Activated naive CD4-positive, alpha-beta T cell treated with anti-CD3 and anti-CD28 coated beads for 36 hours (primary cell): ENCODE results near the gene CFAP100. TPM values are rescaled to one million over a fixed set of nuclear protein-coding genes. Genes with fewer than 3 reads are reported as not detected.

ENCODE experiments used
- CTCF ChIA-PET: fragments of 350-600 bp; sonication (Branson Sonifier 250); formaldehyde crosslinking; loops from one replicate; lab custom pipeline; 2021; ENCODE audit warnings: antibody characterized with exemption; lab: Charles Lee
- DNase-seq: peaks from one replicate; pipeline ENCODE4 v3.0.0-alpha.2; 2020
- H3K27ac Mint-ChIP-seq: one replicate; pipeline ENCODE4 v1.8.0; 2021; ENCODE audit warnings: mild to moderate bottlenecking, mixed read lengths
- H3K27me3 Mint-ChIP-seq: one replicate; pipeline ENCODE4 v1.8.0; 2021; ENCODE audit warnings: low read depth, mixed read lengths
- H3K36me3 Mint-ChIP-seq: one replicate; pipeline ENCODE4 v1.8.0; 2021; ENCODE audit warnings: low read depth, mixed read lengths
- H3K4me1 Mint-ChIP-seq: one replicate; pipeline ENCODE4 v1.8.0; 2021; ENCODE audit warnings: low read depth, mixed read lengths
- H3K4me3 Mint-ChIP-seq: one replicate; pipeline ENCODE4 v1.8.0; 2021; ENCODE audit warnings: mild to moderate bottlenecking, moderate library complexity, mixed read lengths
- H3K9me3 Mint-ChIP-seq: one replicate; pipeline ENCODE4 v1.8.0; 2021; ENCODE audit warnings: mixed read lengths
- intact Hi-C: fragments of 100-400 bp; cut with micrococcal nuclease; formaldehyde crosslinking; loops from one replicate; pipeline ENCODE4 v1.15.1; 2023
- total RNA-seq, 2 experiments: library from RNA; stranded (reverse); gene quantifications; one replicate each; pipeline ENCODE4 v1.2.3, GENCODE V29; 2021

Gene CFAP100
- not detected for total RNA-seq

DNA sequence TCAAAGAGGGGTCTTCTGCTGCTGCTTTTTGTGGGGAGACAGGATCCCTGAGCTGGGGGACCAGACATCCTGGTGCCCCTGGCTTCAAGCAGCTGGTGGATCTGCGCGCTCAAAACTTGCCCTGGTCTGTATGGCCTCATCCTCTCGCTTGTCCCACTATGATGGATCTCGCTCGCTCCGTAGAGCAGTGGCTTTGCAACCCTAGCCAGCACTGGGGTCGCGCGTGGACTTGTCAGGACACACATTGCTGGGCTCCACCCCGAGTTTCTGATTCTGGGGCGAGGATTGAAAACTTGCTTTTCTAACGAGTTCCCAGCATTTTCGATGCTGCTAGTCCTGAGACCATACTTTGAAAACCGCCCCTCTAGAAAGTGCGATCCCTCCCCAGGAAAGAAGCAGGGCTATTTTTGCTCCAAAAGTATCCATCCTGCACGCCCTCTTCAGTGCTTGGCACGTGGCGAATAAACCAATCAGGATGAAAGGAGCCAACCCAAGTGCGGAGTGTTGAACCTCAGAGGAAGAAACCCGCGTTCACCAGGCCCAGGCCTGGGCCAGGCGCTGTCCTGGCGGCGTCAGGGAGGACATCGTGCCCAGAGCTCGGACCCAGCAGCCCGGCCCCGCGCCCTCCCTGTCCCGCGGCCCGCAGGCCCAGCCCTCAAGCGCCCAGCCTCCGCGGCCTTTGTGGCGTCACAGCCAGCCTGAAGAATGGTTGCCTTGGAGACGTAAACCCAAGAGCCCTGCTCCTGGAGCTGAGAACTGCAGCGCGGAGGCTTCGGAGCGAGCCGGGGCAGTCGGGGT is at the start of gene CFAP100:
CFAP100 (plus strand) TSS at position 731 of the 798 bp plus-strand sequence. CDS start 1,092 bp downstream, outside the sequence.
- peaks cover 3% of the 10 kb centered on the region for H3K4me1 Mint-ChIP-seq
- no peak within 1 kb of the TSS for H3K4me3 Mint-ChIP-seq
- DNase-seq: no peak
- intact Hi-C loops: no loop called here
- no peaks in the 10 kb centered on the region for H3K36me3 Mint-ChIP-seq
- CTCF ChIA-PET: no interaction called here
- no peaks in the 10 kb centered on the region for H3K9me3 Mint-ChIP-seq
- H3K27me3 Mint-ChIP-seq: peaks cover 46% of the 10 kb centered on the region
- no peak within 1 kb of the TSS for H3K27ac Mint-ChIP-seq

DNA sequence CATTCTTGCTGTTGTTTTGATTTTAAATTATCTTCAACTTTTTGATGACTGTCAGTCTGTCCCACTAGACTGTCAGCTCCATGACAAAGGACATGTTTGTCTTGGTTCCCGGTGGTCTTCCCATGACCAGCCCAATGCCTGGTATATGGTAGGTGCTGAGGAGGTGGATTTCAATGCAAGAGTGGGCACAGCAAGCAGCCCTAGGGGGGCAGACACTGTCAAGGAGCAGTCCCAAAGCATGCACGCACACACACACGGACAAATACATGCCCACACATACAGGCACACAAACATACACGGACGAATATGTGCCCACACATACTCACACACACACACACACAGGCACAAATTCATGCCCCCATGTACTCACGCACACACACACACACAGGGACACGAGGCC is 49.5 kb upstream of the CFAP100 start:
- CTCF ChIA-PET: no interaction called here
- no peaks in the 10 kb centered on the region for H3K36me3 Mint-ChIP-seq
- H3K27ac Mint-ChIP-seq: no peak overlapping the region
- H3K9me3 Mint-ChIP-seq: no peaks in the 10 kb centered on the region
- no peak overlapping the region for H3K4me3 Mint-ChIP-seq
- DNase-seq: no peak
- intact Hi-C loops: no loop called here
- H3K4me1 Mint-ChIP-seq: no peaks in the 10 kb centered on the region
- no peaks in the 10 kb centered on the region for H3K27me3 Mint-ChIP-seq

DNA sequence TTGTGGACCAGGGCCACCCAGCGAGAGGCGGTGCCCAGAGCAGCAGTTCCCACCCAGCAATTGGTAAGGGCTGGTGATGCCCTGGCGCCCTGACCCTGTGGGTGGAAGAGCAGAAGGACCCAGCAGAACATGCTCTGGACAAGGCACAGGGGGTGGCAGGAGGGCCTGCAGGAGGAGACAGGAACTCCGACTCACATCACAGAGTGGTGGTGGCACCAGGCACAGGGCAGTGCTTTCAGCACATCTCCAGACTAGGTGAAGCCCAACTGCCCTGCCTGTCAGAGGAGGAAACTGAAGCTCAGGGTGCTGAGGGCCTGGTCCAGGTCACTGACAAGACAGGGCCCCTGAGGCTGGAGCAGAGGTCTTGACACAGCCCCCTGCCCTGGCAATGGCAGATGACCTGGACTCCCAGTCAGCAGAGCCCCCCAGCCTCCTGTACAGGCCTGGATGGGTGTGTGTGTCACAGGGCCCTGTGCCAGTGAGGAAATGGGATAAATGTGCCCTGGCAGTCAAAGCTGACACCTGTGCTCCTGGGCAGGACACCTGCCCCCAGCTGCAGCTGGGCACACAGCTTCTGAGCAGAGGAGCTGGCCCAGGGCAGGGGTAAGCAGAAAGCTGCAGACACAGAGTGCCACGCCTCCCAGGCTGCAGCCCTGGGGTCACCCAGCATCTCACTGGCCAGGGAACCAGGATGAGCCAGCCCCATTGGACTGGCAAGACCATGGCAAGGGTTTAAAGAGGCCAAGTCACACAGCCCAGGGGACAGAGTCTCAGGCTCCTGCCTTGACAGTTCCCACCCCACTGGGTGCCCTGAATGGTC is 48.9 kb upstream of the CFAP100 start:
- H3K36me3 Mint-ChIP-seq: no peaks in the 10 kb centered on the region
- intact Hi-C loops: no loop called here
- H3K9me3 Mint-ChIP-seq: no peaks in the 10 kb centered on the region
- CTCF ChIA-PET: no interaction called here
- no peaks in the 10 kb centered on the region for H3K27me3 Mint-ChIP-seq
- no peak for DNase-seq
- H3K4me1 Mint-ChIP-seq: no peaks in the 10 kb centered on the region
- H3K4me3 Mint-ChIP-seq: no peak overlapping the region
- no peak overlapping the region for H3K27ac Mint-ChIP-seq

DNA sequence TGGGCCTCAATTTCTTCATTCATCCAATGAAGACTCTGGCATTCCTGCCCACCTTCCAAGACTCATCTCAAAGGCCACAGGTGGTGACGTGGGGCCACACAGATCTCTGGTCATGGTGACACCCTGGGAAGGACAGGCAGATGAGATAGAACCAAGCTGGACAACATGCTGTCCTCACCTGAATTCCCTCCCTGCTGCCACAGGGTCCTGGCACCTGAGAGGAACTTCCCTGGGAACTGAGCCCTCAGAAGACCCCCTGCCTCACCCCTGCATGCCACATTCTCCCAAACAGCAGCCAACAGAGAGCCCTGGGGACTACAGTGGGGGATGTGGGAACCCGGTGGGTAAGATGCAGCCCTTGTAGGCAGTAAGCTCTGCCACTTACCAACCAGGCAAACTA is 48.2 kb upstream of the CFAP100 start:
- H3K4me3 Mint-ChIP-seq: no peak overlapping the region
- H3K27me3 Mint-ChIP-seq: no peaks in the 10 kb centered on the region
- intact Hi-C loops: no loop called here
- no peaks in the 10 kb centered on the region for H3K9me3 Mint-ChIP-seq
- CTCF ChIA-PET: no interaction called here
- no peaks in the 10 kb centered on the region for H3K4me1 Mint-ChIP-seq
- no peak overlapping the region for H3K27ac Mint-ChIP-seq
- H3K36me3 Mint-ChIP-seq: no peaks in the 10 kb centered on the region
- no peak for DNase-seq

DNA sequence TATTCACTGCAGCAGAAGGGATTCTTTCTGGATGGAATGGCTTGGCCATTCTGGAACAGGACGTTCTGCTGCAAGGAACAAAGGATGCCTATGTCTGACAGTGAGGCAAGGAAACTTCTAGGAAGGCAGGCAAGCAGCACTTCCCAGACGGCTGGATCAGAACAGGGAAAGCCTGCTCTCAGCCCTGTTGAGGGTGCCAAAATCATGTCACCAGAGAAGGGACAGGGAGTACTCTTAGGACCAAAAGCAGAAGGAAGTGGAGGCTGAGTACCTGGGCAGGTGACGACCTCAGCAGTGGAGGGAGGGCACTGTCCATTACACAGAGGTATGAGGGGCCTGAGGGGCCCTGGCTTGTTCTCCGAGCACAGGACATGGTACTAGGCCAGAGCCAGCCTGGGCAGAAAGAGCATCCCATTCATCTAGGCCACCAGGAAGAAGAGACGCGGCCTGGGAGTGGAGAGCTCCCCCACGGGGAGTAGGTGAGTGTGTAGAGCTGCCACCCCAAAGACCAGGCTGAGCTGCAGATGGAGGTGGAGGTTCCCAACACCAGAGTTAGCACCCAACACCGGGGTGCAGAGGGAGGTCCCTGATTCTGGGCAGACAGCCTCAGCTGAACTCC is 47.1 kb upstream of the CFAP100 start:
- no peaks in the 10 kb centered on the region for H3K9me3 Mint-ChIP-seq
- H3K4me1 Mint-ChIP-seq: no peaks in the 10 kb centered on the region
- no peak overlapping the region for H3K4me3 Mint-ChIP-seq
- intact Hi-C loops: no loop called here
- no peak overlapping the region for H3K27ac Mint-ChIP-seq
- CTCF ChIA-PET: no interaction called here
- no peak for DNase-seq
- H3K27me3 Mint-ChIP-seq: no peaks in the 10 kb centered on the region
- H3K36me3 Mint-ChIP-seq: no peaks in the 10 kb centered on the region

DNA sequence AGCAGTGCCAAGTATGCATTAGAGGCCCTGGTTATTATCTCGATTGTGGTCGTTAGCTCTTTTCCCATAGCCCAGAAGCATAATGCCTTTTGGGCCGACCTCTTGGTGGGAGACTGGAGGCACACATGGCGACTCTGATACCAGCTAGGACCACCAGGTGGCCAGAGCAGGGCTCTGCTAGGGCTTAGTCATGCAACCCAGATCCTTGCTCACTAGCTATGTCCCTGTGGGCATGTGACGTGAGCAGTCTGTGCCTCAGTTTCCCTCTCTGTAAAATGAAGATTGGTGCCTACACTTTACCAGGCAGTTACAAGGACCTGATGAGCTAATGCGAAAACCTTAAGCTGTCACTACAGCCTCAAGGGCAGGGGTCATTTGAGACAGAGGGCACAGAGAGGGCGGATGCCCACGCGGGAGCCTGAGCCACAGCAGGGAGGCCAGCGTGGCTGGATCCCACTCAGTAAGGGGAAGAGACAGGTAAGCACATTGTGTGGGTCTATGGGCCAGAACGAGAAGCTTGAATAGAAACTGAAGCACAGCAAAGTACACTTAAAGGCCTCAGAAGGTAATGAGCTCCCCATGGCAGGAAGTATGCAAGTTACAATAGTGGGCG is 46.3 kb upstream of the CFAP100 start:
- intact Hi-C loops: no loop called here
- H3K27ac Mint-ChIP-seq: no peak overlapping the region
- no peak overlapping the region for H3K4me3 Mint-ChIP-seq
- no peaks in the 10 kb centered on the region for H3K4me1 Mint-ChIP-seq
- DNase-seq: no peak
- H3K9me3 Mint-ChIP-seq: no peaks in the 10 kb centered on the region
- no peaks in the 10 kb centered on the region for H3K36me3 Mint-ChIP-seq
- CTCF ChIA-PET: no interaction called here
- H3K27me3 Mint-ChIP-seq: no peaks in the 10 kb centered on the region

DNA sequence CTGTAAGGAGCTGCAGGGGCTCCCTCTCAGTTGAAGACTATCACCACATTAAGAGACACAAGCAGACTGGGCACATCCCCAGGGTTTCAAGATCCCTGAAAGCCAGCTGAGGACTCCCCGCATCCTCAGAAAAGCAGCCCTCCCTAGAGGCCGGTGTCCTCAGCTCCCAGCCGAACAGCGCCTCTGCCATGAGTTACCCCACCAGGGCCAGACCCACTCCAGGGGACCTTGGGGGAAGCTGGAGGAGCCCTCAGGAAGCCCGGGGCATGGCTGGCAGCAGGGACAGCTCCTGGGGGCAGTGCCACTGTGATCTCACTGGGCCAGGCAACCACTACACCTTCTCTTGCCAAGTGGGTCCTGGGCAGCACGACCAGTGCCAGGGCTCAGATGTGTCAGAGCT is 45.6 kb upstream of the CFAP100 start:
- no peaks in the 10 kb centered on the region for H3K4me1 Mint-ChIP-seq
- H3K27me3 Mint-ChIP-seq: no peaks in the 10 kb centered on the region
- H3K36me3 Mint-ChIP-seq: no peaks in the 10 kb centered on the region
- H3K4me3 Mint-ChIP-seq: no peak overlapping the region
- CTCF ChIA-PET: no interaction called here
- intact Hi-C loops: no loop called here
- DNase-seq: no peak
- H3K27ac Mint-ChIP-seq: no peak overlapping the region
- no peaks in the 10 kb centered on the region for H3K9me3 Mint-ChIP-seq

DNA sequence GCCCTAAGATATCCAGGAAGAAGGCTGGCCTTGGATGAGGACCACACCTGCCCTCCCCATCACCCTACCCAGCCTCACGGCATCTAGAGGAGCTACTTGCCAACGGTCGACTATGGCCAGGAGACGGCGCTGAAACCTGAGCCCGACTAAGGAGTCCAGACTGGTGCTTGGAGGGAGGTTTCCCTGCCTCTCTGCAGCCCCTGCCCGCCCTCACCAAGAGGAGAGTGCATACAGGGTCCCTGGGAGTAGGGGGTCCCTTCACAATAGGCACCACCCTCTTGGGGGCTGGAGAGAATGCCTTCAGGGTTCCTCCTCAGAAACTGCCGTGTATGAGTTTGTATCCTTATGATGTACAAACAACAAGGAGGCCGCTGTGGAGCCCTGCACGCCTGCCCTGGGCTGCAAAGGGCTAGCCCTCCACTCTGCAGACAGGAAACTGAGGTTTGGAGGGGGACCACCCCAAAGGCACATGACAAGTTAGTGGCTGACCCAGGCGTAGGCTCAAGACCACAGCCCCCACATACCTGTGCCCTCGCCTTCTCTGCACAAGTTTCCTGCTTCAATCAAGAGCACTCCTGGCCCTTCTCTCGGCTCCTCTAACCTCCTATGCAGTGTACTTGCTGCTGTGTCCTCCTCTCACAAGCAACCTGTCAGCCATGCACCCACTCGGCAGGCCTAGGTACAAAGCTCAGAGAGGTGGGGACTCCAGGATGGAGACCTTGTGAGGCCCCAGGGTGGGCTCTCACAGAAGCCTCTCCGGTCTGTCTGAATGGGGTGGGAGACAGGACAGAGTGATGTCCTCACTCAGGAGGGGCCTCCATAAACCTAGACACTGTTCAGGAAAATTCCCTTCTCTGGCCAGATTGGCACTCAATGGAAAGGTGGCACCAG is 44.9 kb upstream of the CFAP100 start:
- Mint-ChIP-seq H3K4me1 (no peaks in the 10 kb centered on the region), H3K4me3 (no peak overlapping the region), H3K27me3 (no peaks in the 10 kb centered on the region), H3K27ac (no peak overlapping the region), H3K36me3 (no peaks in the 10 kb centered on the region), H3K9me3 (no peaks in the 10 kb centered on the region)
- no peak for DNase-seq
- intact Hi-C loops: loop anchor here (10.0 kb wide), 1 partner anchor 635 kb away; the partner anchor contains the start of gene PLXNA1
- CTCF ChIA-PET: no interaction called here

DNA sequence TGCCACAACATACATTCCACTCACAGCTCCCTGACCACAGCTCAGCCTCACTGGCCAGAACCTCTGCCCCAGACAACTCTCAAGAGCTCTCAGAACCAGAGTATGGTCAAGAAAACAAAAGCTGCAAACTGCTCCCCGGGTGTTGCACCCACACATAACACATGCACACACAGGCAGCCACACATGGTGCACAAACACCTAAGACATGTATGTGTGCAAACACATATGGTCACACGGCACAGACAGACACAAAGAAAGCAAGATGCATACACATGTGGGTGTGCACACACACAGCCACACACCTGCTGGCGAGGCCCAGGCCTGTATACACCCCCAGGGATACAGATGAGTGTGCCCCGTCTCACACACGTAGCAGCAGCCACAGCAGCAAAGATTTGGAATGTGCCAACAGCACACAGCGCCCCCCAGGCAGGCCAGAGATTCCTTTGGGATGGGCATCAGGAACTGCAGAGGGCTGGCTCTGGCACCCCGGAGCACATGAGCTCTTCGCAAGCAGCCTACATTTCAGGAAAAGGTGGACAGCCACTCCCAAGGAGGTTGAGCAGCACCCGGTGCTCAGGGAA is 44.1 kb upstream of the CFAP100 start:
- CTCF ChIA-PET: no interaction called here
- Mint-ChIP-seq H3K36me3 (no peaks in the 10 kb centered on the region), H3K27ac (no peak overlapping the region), H3K27me3 (peaks cover 4% of the 10 kb centered on the region), H3K4me1 (no peaks in the 10 kb centered on the region), H3K9me3 (no peaks in the 10 kb centered on the region), H3K4me3 (no peak overlapping the region)
- no peak for DNase-seq
- intact Hi-C loops: loop anchor here (10.0 kb wide), 1 partner anchor 634 kb away; the partner anchor contains the start of gene PLXNA1

DNA sequence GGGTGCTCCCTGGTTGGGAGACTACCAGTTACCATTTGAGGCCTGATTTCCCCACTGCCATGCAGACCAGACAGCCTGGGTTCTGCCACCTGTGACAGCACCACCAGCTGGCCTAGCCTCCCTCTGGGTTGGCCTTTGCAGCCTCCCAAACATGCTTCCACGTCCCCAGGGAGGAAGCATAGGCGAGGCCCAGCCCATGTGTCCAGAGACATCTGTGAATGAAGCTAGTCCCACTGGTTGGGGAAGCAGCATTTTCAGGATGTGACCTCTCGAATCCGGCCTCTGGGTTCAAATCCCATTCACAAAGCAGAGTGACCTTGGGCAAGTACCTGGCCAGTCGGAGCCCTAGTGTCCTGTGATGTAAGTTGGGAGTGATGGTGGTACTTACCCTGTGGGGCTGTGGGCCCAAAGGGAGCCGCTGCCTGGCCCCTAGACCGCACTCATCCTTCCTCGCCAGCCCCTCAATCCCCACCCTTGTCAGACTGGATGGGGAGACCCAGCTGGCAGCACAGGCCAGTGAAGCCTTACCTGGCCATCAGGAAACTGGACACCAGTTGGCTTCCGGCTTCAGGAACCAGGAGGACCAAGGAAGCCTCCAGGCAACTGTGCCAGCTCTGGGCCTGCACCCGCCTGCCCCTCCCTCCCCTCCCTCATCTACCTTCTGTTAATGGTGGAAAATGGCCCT is 43.5 kb upstream of the CFAP100 start:
- no peaks in the 10 kb centered on the region for H3K36me3 Mint-ChIP-seq
- no peak overlapping the region for H3K4me3 Mint-ChIP-seq
- peaks cover 1% of the 10 kb centered on the region for H3K4me1 Mint-ChIP-seq
- H3K27me3 Mint-ChIP-seq: peaks cover 7% of the 10 kb centered on the region
- CTCF ChIA-PET: interaction anchor here (0.6 kb wide), 1 partner anchor 1164 kb away, joined by 3 read pairs; no protein-coding TSS in a partner anchor
- intact Hi-C loops: loop anchor here (10.0 kb wide), 1 partner anchor 634 kb away; the partner anchor contains the start of gene PLXNA1
- H3K9me3 Mint-ChIP-seq: no peaks in the 10 kb centered on the region
- no peak overlapping the region for H3K27ac Mint-ChIP-seq
- no peak for DNase-seq
